K562 (cell line): ENCODE measurements around the gene TTC21A. TPM values are rescaled to one million over a fixed set of nuclear protein-coding genes. Genes with fewer than 3 reads are reported as not detected.
A peak's percentile ranks its signal among the peaks of the same experiment; 100 is the strongest.

ENCODE experiments used
- ATAC-seq: fragments of 200-7000 bp; cut with Tn5 transposase; 3 replicates; pipeline ENCODE4 v1.9.1; 2020; ENCODE audit warnings: moderate library complexity
- BruUV-seq: library from RNA; stranded (reverse); fragments of 400-500 nt; replicated peaks from 2 replicates; lab custom pipeline; 2021; lab: Mats Ljungman, UMichigan
- CTCF ChIA-PET: fragments of 300-600 bp; formaldehyde crosslinking; extraction: SDS; loops from one replicate; lab custom pipeline; 2021; ENCODE audit warnings: low intra/inter-chr PET ratio; lab: Yijun Ruan, JAX
- POLR2A ChIA-PET: fragments of 300-600, 350-650 bp; sonication (Branson Sonifier 250); formaldehyde crosslinking; extraction: SDS; loops from one replicate; lab custom pipeline; 2021; ENCODE audit warnings: antibody characterized with exemption, inconsistent platforms; lab: Yijun Ruan, JAX
- DNase-seq, 4 experiments: peaks; one replicate each; pipeline versions ENCODE4 v3.0.0 to v3.0.0-alpha.2; 2011 to 2018; ENCODE audit warnings: low spot score in 3 of 4, mixed read lengths in 3 of 4; ENCODE audit errors: extremely low read depth in 1 of 4
- FAIRE-seq: peaks from 2 replicates; lab custom pipeline; 2011; peaks lifted over from hg19 to GRCh38; lab: Jason Lieb, UNC
- H2AFZ ChIP-seq: 2 replicates; pipeline ENCODE4 v1.6.0; 2011; ENCODE audit warnings: low read depth, low read length, control low read depth, inconsistent platforms
- H3K27ac ChIP-seq: fragments of 200-600 bp; 3 replicates; pipeline ENCODE4 v1.8.0; 2011; ENCODE audit warnings: low read depth, mild to moderate bottlenecking, control low read depth, inconsistent platforms, low read length, moderate library complexity, mixed read lengths; ENCODE audit errors: extremely low read depth
- H3K27me3 ChIP-seq, 2 experiments: fragments of 300-600 bp in 1 of 2; 2 replicates in 1 of 2; 3 replicates in 1 of 2; pipeline versions ENCODE4 v1.6.0 to v1.8.0; 2011; ENCODE audit warnings: inconsistent platforms in 2 of 2, low read length in 2 of 2, mild to moderate bottlenecking in 1 of 2, mixed read lengths in 1 of 2, moderate library complexity in 1 of 2; ENCODE audit not compliant: control insufficient read depth in 2 of 2, insufficient read depth in 2 of 2
- H3K36me3 ChIP-seq: fragments of 300-600 bp; 3 replicates; pipeline ENCODE4 v1.8.0; 2011; ENCODE audit warnings: mild to moderate bottlenecking, low read length, inconsistent platforms; ENCODE audit not compliant: control insufficient read depth, insufficient read depth
- H3K4me1 ChIP-seq, 2 experiments: fragments of 200-600 bp in 1 of 2; replicated peaks in 1 of 2; 2 replicates in 1 of 2; 3 replicates in 1 of 2; pipeline versions ENCODE4 v1.5.1 to v1.8.0; 2011; ENCODE audit warnings: inconsistent platforms in 2 of 2, low read length in 2 of 2, mild to moderate bottlenecking in 1 of 2, mixed read lengths in 1 of 2, moderate library complexity in 1 of 2; ENCODE audit not compliant: control insufficient read depth in 2 of 2, insufficient read depth in 2 of 2
- H3K4me2 ChIP-seq: 2 replicates; pipeline ENCODE4 v1.6.1; 2011; ENCODE audit warnings: low read length, control low read depth, inconsistent platforms, mixed read lengths; ENCODE audit not compliant: insufficient read depth
- H3K4me3 ChIP-seq: fragments of 200-600 bp; sonication (generic), shearing (Covaris generic); 2 replicates; pipeline ENCODE4 v1.5.1; 2016; ENCODE audit warnings: control low read depth, inconsistent platforms
- H3K79me2 ChIP-seq: fragments of 200-600 bp; 3 replicates; pipeline ENCODE4 v1.8.0; 2011; ENCODE audit warnings: low read length, inconsistent platforms; ENCODE audit not compliant: control insufficient read depth, insufficient read depth
- H3K9ac ChIP-seq, 2 experiments: 2 replicates each; pipeline versions ENCODE4 v1.6.0 to v1.6.1; 2011; ENCODE audit warnings: low read depth in 2 of 2, low read length in 2 of 2, control low read depth in 1 of 2, inconsistent platforms in 1 of 2, mild to moderate bottlenecking in 1 of 2, mixed read lengths in 1 of 2; ENCODE audit not compliant: insufficient read depth in 1 of 2
- H3K9me1 ChIP-seq: one replicate; pipeline ENCODE4 v1.6.0; 2011; ENCODE audit warnings: inconsistent platforms, mild to moderate bottlenecking, low read length, moderate library complexity; ENCODE audit not compliant: control insufficient read depth, insufficient read depth
- H3K9me3 ChIP-seq: replicated peaks from 2 replicates; pipeline ENCODE4 v1.5.1; 2011; ENCODE audit warnings: low read depth, low read length, inconsistent platforms; ENCODE audit not compliant: control insufficient read depth, insufficient read depth
- H4K20me1 ChIP-seq: replicated peaks from 2 replicates; pipeline ENCODE4 v1.6.1; 2011; ENCODE audit warnings: low read length, inconsistent platforms, mixed read lengths; ENCODE audit not compliant: control insufficient read depth, insufficient read depth
- BCOR ChIP-seq: fragments of 450-650 bp; IDR thresholded peaks from 2 replicates; pipeline ENCODE4 v1.6.1; 2016
- CXXC5 ChIP-seq: fragments of 250-450 bp; sonication (Bioruptor Pico); IDR thresholded peaks from 2 replicates; pipeline ENCODE4 v1.8.0; 2022; ENCODE audit warnings: inconsistent platforms, mild to moderate bottlenecking, moderate library complexity
- E2F6 ChIP-seq, 2 experiments: IDR thresholded peaks; 2 replicates each; pipeline ENCODE4 v1.6.1; 2011; ENCODE audit warnings: borderline replicate concordance in 1 of 2, control low read depth in 1 of 2, low read depth in 1 of 2, low read length in 1 of 2, mild to moderate bottlenecking in 1 of 2, mixed read lengths in 1 of 2, moderate library complexity in 1 of 2; ENCODE audit not compliant: insufficient read depth in 1 of 2, insufficient read length in 1 of 2, poor library complexity in 1 of 2, severe bottlenecking in 1 of 2; ENCODE audit errors: extremely low read depth in 1 of 2
- ESRRA ChIP-seq: fragments of 450-650 bp; IDR thresholded peaks from 2 replicates; pipeline ENCODE4 v1.6.1; 2014; ENCODE audit warnings: low read depth, mild to moderate bottlenecking, moderate library complexity, borderline replicate concordance
- HIVEP1 ChIP-seq: fragments of 250-450 bp; sonication (Bioruptor Pico); IDR thresholded peaks from 2 replicates; pipeline ENCODE4 v1.4.0; 2020; ENCODE audit warnings: mild to moderate bottlenecking
- ILK ChIP-seq: fragments of 450-650 bp; IDR thresholded peaks from 2 replicates; pipeline ENCODE4 v1.6.1; 2016; ENCODE audit warnings: missing genetic modification characterization, low read depth, mild to moderate bottlenecking, missing compliant biosample characterization, moderate library complexity, borderline replicate concordance
- PHB2 ChIP-seq: fragments of 450-650 bp; IDR thresholded peaks from 2 replicates; pipeline ENCODE4 v1.6.1; 2017; ENCODE audit warnings: low read depth
- RAD51 ChIP-seq: fragments of 450-650 bp; IDR thresholded peaks from 2 replicates; pipeline ENCODE4 v1.7.1; 2016; ENCODE audit warnings: low read depth, mild to moderate bottlenecking, borderline replicate concordance
- TOE1 ChIP-seq, 2 experiments: fragments of 450-650 bp in 1 of 2; sonication (generic) in 1 of 2; formaldehyde crosslinking in 1 of 2; IDR thresholded peaks; 2 replicates each; pipeline versions ENCODE4 v1.7.1 to v1.8.0; 2016 to 2022; ENCODE audit warnings: borderline replicate concordance in 2 of 2, mild to moderate bottlenecking in 2 of 2, antibody characterized with exemption in 1 of 2, inconsistent platforms in 1 of 2, low read depth in 1 of 2, missing genetic modification reagents in 1 of 2, moderate library complexity in 1 of 2
- TRIM28 ChIP-seq: fragments of 450-650 bp; IDR thresholded peaks from 2 replicates; pipeline ENCODE4 v1.6.1; 2017
- ZHX1 ChIP-seq: fragments of 150-350 bp; conservative IDR thresholded peaks from 2 replicates; pipeline ENCODE4 v1.6.1; 2014; ENCODE audit warnings: low read length
- ZNF197 ChIP-seq: fragments of 200-800 bp; sonication (Bioruptor generic); IDR thresholded peaks from 2 replicates; pipeline ENCODE4 v1.6.1; 2016; ENCODE audit warnings: low read depth, missing genetic modification characterization, missing compliant biosample characterization
- WGBS: fragments of 100-300 bp; shearing (Covaris generic); methylation state at CpG from one replicate; pipeline ENCODE4 v1.1.6; 2016; ENCODE audit warnings: low coverage, mixed read lengths; ENCODE audit not compliant: insufficient coverage; ENCODE audit errors: missing lambda C conversion rate; 5-methylcytosine and 5-hydroxymethylcytosine counted together
- in situ Hi-C: fragments of 300-500 bp; cut with MboI; formaldehyde crosslinking; loops from 4 replicates; pipeline ENCODE4 v1.15.0; 2018; ENCODE audit warnings: inconsistent platforms, mixed read lengths
- intact Hi-C: fragments of 100-400 bp; cut with micrococcal nuclease; formaldehyde crosslinking; loops from 2 replicates; pipeline ENCODE4 v1.14.2; 2022
- polyA plus RNA-seq, 8 experiments: library from polyadenylated mRNA; depleted of rRNA in 4 of 8; stranded (reverse) in 5 of 8; unstranded in 3 of 8; fragments of >200 nt; fragmentation: Nextera tagmentation in 2 of 8; fragmentation: Illumina TruSeq in 1 of 8; extraction: Ambion mirVana in 2 of 8; extraction: Trizol in 1 of 8; gene quantifications; 2 replicates each; pipeline versions ENCODE4 v1.2.1 to v1.2.3, GENCODE V29; 2011 to 2014; ENCODE audit warnings: inconsistent platforms in 1 of 8, missing spikeins in 1 of 8
- total RNA-seq, 7 experiments: library from RNA; depleted of rRNA in 6 of 7; stranded (reverse); fragments of >200 nt in 6 of 7; fragmentation: Illumina TruSeq in 2 of 7; extraction: Trizol in 2 of 7; gene quantifications; 2 replicates each; pipeline versions ENCODE4 v1.2.1 to v1.2.3, GENCODE V29; 2011 to 2021; ENCODE audit warnings: low replicate concordance in 1 of 7
- TF ChIP-seq, protein P1 (sequence below): fragments of 450-650 bp; IDR thresholded peaks from 2 replicates; pipeline ENCODE4 v1.7.1; 2018; ENCODE audit warnings: mild to moderate bottlenecking, low read depth; ENCODE audit not compliant: partially characterized antibody

Gene TTC21A
- total and polyA plus RNA-seq, 9 of the 15 experiments (the other 6 are each of a cell fraction or from before 2014, with no cell fraction given), result 0.22 to 1.4 (median 0.70) TPM

GRCh38 chr3:39154280-39155021 is 47.0 kb downstream of the TTC21A start (continued):
- peak; percentile 68 for TF ChIP-seq ESRRA
- TF ChIP-seq HIVEP1 (CRISPR knock-in tag), result 0 out of 2 replicates have a peak, but pooled peaks have one; percentile 39
- peak in 1 of 2 experiments; percentile 40 for TF ChIP-seq E2F6 (IDR thresholded peaks at IDR 0.05; ENCODE audit: borderline replicate concordance in 1 of 2, extremely low read depth in 1 of 2, insufficient read depth in 1 of 2, insufficient read length in 1 of 2, low read depth in 1 of 2, low read length in 1 of 2, poor library complexity in 1 of 2, severe bottlenecking in 1 of 2)
- TF ChIP-seq TRIM28, result peak; percentile 91

DNA sequence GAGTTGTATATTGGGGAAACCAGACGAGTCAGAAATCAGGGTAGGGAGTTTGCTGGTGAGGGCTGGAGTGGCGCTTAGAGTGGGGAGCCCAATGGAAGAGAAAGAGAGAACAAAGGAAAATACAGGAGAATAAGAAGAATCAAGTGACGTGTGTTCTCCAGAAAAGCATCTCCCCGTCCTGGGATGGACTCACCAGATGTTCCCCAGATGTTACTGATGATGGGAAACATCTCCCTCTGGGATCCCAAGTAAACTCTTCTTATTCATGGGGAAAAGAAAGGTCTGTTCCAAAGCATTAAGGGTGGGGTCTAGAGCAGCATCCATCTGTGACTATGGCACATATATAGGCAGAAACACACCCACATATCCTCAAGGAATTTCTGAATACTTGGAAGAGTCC is 48.9 kb downstream of the TTC21A start:
- intact Hi-C loops (no loop called here), in situ Hi-C loops (no loop called here)
- Histone ChIP-seq H3K9me1 (peaks cover 10% of the 10 kb centered on the region), H3K4me1 (peaks cover 24 to 37% of the 10 kb centered on the region in 2 experiments), H3K36me3 (peaks cover 4% of the 10 kb centered on the region; the same call in 1 of the 3 replicates), H3K27me3 (no peaks in the 10 kb centered on the region; a peak in 1 of 5 replicates), H4K20me1 (peaks cover 12% of the 10 kb centered on the region), H2AFZ (no peak overlapping the region), H3K79me2 (peaks cover 23% of the 10 kb centered on the region), H3K27ac (no peak overlapping the region), H3K9me3 (no peaks in the 10 kb centered on the region), H3K9ac (no peak overlapping the region), H3K4me2 (no peak overlapping the region), H3K4me3 (no peak overlapping the region)
- ChIA-PET CTCF (no interaction called here), POLR2A (interaction anchor here (0.6 to 0.9 kb wide), 3 partner anchors 9 to 17 kb away, joined by 3 to 4 read pairs (median 4); no protein-coding TSS in a partner anchor)
- 55% methylated on average over 4 of the region's 4 CpGs for WGBS
- DNase-seq, result no peak
- no peak for FAIRE-seq
- BruUV-seq, result no TSS peak
- ATAC-seq, result no peak
- TF ChIP-seq BCOR, result no peak
- TF ChIP-seq ZHX1, result no peak
- TF ChIP-seq ILK, result no peak
- TF ChIP-seq ZNF197 (CRISPR knock-in tag), result no peak
- no peak for TF ChIP-seq RAD51
- TF ChIP-seq, protein P1, sequence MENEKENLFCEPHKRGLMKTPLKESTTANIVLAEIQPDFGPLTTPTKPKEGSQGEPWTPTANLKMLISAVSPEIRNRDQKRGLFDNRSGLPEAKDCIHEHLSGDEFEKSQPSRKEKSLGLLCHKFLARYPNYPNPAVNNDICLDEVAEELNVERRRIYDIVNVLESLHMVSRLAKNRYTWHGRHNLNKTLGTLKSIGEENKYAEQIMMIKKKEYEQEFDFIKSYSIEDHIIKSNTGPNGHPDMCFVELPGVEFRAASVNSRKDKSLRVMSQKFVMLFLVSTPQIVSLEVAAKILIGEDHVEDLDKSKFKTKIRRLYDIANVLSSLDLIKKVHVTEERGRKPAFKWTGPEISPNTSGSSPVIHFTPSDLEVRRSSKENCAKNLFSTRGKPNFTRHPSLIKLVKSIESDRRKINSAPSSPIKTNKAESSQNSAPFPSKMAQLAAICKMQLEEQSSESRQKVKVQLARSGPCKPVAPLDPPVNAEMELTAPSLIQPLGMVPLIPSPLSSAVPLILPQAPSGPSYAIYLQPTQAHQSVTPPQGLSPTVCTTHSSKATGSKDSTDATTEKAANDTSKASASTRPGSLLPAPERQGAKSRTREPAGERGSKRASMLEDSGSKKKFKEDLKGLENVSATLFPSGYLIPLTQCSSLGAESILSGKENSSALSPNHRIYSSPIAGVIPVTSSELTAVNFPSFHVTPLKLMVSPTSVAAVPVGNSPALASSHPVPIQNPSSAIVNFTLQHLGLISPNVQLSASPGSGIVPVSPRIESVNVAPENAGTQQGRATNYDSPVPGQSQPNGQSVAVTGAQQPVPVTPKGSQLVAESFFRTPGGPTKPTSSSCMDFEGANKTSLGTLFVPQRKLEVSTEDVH, result no peak
- no peak for TF ChIP-seq TOE1 (IDR thresholded peaks at IDR 0.05; ENCODE audit: borderline replicate concordance)
- TF ChIP-seq TOE1 (CRISPR knock-in tag; IDR thresholded peaks at IDR 0.05; ENCODE audit: borderline replicate concordance, low read depth), result no peak
- TF ChIP-seq PHB2, result no peak
- TF ChIP-seq CXXC5 (CRISPR knock-in tag), result no peak
